ENCODE results near the gene CACNG7.

The CACNG7 gene

DNA sequence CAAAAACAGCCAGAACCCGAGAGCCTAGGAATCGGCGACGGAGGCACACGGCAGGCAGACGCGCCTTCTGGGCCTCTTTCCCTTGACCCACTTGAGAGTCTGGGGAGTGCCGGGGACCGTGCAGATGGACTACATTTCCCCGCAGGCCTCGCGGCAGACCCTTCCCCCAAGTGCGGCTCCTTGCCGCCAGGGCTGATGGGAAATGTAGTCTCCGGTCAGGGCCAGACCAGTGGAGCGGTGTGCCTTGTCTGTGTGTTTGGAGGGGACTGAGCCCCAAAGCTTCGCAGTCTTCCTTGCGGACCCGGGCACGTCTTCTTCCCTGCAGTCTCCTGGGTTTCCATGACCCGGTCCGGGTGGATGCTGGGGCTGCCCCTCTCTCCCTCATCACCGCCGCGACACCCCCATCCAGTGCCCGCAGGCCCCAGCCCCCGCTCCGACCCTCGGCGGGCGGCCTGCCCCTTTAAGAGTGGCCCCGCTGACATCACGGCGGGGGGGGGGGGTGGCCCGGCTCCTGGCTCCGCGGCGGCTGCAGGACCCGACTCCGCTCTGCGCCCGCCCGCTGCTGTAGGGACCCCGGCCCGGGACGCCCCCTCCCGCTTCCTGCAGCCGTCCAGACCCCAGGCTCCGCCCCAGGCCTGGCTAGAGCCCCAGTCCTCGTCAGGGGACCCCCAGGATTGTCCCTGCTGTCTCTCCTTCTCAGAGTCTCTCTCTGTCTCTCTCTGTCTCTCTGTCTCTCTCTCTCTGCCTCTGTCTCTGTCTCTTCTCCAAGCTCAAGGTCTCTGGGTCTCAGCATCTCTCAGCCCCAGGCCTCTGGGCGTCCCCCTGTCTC lies 758 bp upstream of the CACNG7 start:
- H3K4me3 ChIP-seq (ENCODE audit: low read depth, low read length), result peak overlapping the region; percentile 34
- in situ Hi-C loops (cut with HindIII; ENCODE audit: low sequenced_read_pairs), result loop anchor here (25.0 kb wide), 1 partner anchor 129 kb away; no protein-coding TSS in a partner anchor
- peak; percentile 5 for DNase-seq (ENCODE audit: low read depth)
- TF ChIP-seq, protein P1, sequence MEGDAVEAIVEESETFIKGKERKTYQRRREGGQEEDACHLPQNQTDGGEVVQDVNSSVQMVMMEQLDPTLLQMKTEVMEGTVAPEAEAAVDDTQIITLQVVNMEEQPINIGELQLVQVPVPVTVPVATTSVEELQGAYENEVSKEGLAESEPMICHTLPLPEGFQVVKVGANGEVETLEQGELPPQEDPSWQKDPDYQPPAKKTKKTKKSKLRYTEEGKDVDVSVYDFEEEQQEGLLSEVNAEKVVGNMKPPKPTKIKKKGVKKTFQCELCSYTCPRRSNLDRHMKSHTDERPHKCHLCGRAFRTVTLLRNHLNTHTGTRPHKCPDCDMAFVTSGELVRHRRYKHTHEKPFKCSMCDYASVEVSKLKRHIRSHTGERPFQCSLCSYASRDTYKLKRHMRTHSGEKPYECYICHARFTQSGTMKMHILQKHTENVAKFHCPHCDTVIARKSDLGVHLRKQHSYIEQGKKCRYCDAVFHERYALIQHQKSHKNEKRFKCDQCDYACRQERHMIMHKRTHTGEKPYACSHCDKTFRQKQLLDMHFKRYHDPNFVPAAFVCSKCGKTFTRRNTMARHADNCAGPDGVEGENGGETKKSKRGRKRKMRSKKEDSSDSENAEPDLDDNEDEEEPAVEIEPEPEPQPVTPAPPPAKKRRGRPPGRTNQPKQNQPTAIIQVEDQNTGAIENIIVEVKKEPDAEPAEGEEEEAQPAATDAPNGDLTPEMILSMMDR (IDR thresholded peaks at IDR 0.05; ENCODE audit: low read depth, low read length, missing control alignments), result no peak

DNA sequence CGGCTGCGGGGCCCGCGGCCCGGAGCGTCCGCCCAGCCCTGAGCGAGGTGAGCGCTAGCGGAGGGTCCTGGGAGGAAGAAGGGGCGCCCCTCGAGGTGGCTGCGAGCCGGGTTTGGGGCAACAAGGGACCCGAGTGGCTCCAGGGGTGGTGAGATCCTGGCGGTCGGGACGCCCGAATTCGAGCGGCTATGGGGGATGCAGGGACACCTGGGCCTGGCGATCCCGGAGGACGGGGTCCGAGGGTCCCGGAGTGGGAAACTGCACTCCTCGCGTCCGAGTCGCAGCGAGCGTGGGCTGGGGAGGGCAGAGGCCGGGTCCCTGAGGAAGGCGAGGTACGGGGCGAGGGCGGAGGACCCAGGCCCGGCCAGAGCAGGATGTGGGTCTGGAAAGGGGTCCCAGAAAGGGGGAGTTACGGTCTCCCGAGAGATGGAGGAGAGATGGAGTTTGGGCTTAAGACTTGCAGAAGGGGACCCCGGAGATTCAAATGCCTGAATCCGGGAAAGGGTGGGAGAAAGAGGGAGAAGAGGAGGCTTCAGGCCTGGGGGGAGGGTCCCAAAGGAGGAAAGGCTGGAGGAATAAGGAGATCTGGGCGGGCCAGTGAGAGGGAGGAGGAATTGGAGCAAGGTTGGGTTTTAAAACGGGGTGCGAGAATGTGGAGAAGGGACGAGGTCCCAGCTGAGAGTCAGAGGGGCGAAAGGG lies 542 bp downstream of the CACNG7 start:
- TF ChIP-seq, protein P1 (IDR thresholded peaks at IDR 0.05; ENCODE audit: low read depth, low read length, missing control alignments), result no peak
- in situ Hi-C loops (cut with HindIII; ENCODE audit: low sequenced_read_pairs), result loop anchor here (25.0 kb wide), 1 partner anchor 128 kb away; no protein-coding TSS in a partner anchor
- H3K4me3 ChIP-seq (ENCODE audit: low read depth, low read length), result peak overlapping the region; percentile 49
- no peak for DNase-seq (ENCODE audit: low read depth)

DNA sequence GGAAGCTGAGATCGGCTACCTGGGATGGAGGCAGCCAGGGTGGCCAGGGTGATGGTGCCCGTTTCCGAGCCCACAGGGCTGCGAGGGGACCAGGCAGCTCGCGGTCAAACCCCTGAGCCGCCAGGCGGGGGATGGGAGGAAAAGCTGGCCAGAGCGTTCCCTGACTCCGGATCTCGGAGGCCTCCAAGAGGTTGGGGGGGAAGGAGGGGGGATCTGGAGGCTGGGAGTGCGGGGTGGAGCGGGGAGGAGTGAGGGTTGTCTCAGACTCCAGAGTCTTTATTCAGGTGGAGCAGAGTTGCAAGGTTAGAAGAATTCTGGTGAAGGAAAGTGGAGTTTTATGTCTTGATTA lies 1.1 kb downstream of the CACNG7 start:
- in situ Hi-C loops (cut with HindIII; ENCODE audit: low sequenced_read_pairs), result loop anchor here (25.0 kb wide), 1 partner anchor 127 kb away; no protein-coding TSS in a partner anchor
- peak overlapping the region; percentile 49 for H3K4me3 ChIP-seq (ENCODE audit: low read depth, low read length)
- TF ChIP-seq, protein P1 (IDR thresholded peaks at IDR 0.05; ENCODE audit: low read depth, low read length, missing control alignments), result no peak
- no peak for DNase-seq (ENCODE audit: low read depth)

DNA sequence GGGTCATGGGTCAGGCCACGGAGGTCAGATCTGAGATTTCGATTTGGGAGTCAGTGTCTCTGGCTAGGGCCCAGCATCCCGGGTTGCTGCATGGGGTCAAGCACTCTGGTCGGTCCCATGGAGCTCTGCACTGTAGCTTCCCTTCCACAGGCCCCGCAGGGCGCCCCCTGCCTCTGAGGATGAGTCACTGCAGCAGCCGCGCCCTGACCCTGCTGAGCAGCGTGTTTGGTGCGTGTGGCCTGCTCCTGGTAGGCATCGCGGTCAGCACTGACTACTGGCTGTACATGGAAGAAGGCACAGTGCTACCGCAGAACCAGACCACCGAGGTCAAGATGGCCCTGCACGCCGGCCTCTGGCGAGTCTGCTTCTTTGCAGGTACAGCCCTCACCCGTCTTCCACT lies 3.6 kb downstream of the CACNG7 start:
- TF ChIP-seq, protein P1 (IDR thresholded peaks at IDR 0.05; ENCODE audit: low read depth, low read length, missing control alignments), result peak; percentile 12

DNA sequence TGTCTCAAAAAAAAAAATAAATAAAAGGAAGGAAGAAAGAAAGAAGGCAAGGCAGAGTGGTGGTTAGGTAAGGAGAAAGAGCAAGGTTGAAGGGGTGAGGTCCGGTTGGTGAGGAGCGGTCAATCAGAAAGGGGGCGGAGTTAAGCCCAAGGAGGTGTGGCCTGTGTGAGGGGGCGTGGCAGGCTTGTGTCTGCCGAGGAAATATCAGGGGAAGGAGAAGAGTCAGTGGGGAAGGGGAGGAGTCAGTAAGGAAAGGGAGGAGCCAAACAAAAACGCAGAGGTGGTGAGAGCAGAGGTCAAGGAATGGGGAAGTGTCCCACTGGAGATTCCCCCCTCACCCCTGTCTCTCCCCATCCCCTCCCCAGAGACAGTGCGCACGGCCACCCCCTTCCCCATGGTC lies 5.9 kb downstream of the CACNG7 start:
- in situ Hi-C loops (cut with HindIII; ENCODE audit: low sequenced_read_pairs), result loop anchor here (25.0 kb wide), 1 partner anchor 122 kb away; no protein-coding TSS in a partner anchor
- TF ChIP-seq, protein P1 (IDR thresholded peaks at IDR 0.05; ENCODE audit: low read depth, low read length, missing control alignments), result no peak
- no peak overlapping the region for H3K4me3 ChIP-seq (ENCODE audit: low read depth, low read length)
- DNase-seq (ENCODE audit: low read depth), result no peak

More for the DNA sequence above, 3.6 kb downstream of the CACNG7 start:
- no peak overlapping the region for H3K4me3 ChIP-seq (ENCODE audit: low read depth, low read length)
- in situ Hi-C loops (cut with HindIII; ENCODE audit: low sequenced_read_pairs), result loop anchor here (25.0 kb wide), 1 partner anchor 125 kb away; no protein-coding TSS in a partner anchor
- no peak for DNase-seq (ENCODE audit: low read depth)

DNA sequence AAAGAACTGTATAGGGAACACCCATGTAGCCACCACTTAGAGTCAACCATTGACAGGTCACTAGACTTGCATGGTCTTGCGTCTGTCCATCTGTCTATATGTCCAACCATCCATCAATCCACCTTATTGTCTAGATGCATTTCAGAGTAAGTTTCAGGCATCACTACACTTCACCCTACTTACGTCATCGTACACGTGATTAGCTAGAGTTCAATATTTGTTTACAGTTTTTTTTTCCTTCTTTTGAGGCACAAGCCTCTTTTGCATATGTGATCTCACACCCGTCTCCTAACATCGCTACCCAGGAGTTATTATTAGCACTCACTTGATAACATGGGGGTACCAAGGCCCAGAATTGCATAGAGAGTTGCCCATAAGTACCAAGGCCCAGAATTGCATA lies 6.9 kb downstream of the CACNG7 start:
- DNase-seq (ENCODE audit: low read depth), result no peak
- no peak overlapping the region for H3K4me3 ChIP-seq (ENCODE audit: low read depth, low read length)
- in situ Hi-C loops (cut with HindIII; ENCODE audit: low sequenced_read_pairs), result loop anchor here (25.0 kb wide), 1 partner anchor 121 kb away; no protein-coding TSS in a partner anchor
- TF ChIP-seq, protein P1 (IDR thresholded peaks at IDR 0.05; ENCODE audit: low read depth, low read length, missing control alignments), result no peak
